B cell (primary cell): Measurements from ENCODE around the gene NECAB2.

Experiments used
- EZH2 ChIP-seq: IDR thresholded peaks from 2 replicates; pipeline ENCODE4 v1.6.1; 2012; ENCODE audit warnings: borderline replicate concordance, low read depth, mild to moderate bottlenecking, moderate library complexity, low read length; ENCODE audit not compliant: insufficient read depth, poor library complexity, severe bottlenecking
- TF ChIP-seq, protein P1 (sequence below): fragments of 200-600 bp; IDR thresholded peaks from one replicate; pipeline ENCODE4 v1.8.0; 2022; ENCODE audit warnings: antibody characterized with exemption, mild to moderate bottlenecking

- TF ChIP-seq, protein P1, sequence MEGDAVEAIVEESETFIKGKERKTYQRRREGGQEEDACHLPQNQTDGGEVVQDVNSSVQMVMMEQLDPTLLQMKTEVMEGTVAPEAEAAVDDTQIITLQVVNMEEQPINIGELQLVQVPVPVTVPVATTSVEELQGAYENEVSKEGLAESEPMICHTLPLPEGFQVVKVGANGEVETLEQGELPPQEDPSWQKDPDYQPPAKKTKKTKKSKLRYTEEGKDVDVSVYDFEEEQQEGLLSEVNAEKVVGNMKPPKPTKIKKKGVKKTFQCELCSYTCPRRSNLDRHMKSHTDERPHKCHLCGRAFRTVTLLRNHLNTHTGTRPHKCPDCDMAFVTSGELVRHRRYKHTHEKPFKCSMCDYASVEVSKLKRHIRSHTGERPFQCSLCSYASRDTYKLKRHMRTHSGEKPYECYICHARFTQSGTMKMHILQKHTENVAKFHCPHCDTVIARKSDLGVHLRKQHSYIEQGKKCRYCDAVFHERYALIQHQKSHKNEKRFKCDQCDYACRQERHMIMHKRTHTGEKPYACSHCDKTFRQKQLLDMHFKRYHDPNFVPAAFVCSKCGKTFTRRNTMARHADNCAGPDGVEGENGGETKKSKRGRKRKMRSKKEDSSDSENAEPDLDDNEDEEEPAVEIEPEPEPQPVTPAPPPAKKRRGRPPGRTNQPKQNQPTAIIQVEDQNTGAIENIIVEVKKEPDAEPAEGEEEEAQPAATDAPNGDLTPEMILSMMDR, result no peak
- TF ChIP-seq EZH2, result no peak
These were observed 7.4 kb upstream of the NECAB2 start for GRCh38 chr16:83960521-83961249.
